NCI-H2171 treated with DMSO at 0.1 percent for 48 hours (cell line): Measurements from ENCODE around the gene SCMH1.
A peak's percentile ranks its signal among the peaks of the same experiment; 100 is the strongest.
"Not testable (repeated sequence)": the region's sequence is repeated elsewhere in the genome, so short reads cannot be mapped to it uniquely, and the experiment has no call there.

Experiments
- DNase-seq: peaks from one replicate; lab custom pipeline; 2025; lab: John Stamatoyannopoulos, UW

Gene SCMH1

GRCh38 chr1:41241749-41242341 lies at the start of gene SCMH1:
SCMH1 (minus strand) TSS chr1:41242306; CDS start chr1:41186133, 56,173 bp downstream.
- peak; percentile 63 for DNase-seq

GRCh38 chr1:41291195-41291594 lies 49.1 kb upstream of the SCMH1 start:
- DNase-seq = no peak

GRCh38 chr1:41289196-41289595 lies 47.1 kb upstream of the SCMH1 start:
- no peak for DNase-seq

DNA sequence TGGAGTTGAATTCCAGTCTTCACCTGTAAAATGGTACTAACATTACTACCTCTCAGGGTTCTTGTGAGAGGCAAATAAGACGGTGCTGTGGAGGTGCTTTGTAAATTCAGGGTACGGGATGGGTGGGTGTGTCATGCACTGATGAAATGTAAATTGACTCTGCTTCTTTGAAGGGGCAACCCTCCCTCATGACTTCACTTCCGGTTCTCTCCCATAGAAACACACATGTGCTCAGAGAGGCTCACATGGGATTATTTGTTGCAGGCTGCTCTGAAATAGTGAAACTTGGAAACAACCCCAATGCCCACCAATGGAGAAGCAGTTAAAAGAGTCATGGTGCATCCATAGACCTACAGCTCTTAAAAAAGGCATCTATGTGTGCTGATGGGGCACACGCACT lies 44.9 kb upstream of the SCMH1 start:
- no peak for DNase-seq

GRCh38 chr1:41286486-41286885 lies 44.4 kb upstream of the SCMH1 start:
- no peak for DNase-seq

- DNase-seq = no peak
Measured at GRCh38 chr1:41285818-41286217, 43.7 kb upstream of the SCMH1 start.

DNA sequence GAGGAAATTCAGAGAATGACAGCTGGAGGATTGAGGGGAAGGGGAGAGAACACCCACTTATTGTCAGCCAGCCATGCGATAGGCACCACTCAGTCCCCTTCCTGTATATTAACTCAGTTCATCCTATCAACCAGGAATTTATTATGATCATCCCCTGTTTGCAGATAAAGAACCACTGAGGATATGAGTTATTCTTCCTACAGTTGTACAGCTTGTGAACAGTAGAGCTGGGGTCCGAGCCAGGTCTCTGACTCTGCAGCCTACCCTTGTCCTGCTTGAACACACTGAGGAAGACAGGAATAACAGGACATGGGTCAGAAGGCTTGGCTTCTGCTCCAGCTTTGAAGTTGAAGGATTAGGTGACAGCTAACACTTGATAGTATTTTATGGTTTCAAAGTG lies 42.0 kb upstream of the SCMH1 start:
- no peak for DNase-seq

GRCh38 chr1:41282679-41283317 lies 40.7 kb upstream of the SCMH1 start:
- peak; percentile 56 for DNase-seq

DNA sequence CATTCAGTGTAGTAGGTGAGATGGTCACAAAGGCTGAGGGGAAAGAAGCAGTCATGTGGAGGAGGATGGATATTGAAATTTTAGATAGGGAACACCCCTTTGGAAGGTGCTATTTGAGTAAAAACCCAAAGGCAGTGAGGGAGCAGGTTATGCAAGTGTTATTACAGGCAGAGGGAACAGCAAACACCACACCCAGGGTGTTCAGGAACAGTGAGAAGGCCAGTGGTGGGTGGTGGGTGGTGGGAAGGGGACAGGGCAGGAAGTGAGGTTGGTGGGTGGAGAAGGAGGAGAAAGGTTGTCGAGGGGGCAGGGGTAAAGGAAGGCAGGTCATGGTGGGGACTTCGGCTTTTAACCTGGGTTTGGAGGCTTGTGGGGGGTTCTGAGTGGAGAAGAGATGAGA lies 39.2 kb upstream of the SCMH1 start:
- DNase-seq = no peak

GRCh38 chr1:41280202-41281032 lies 38.3 kb upstream of the SCMH1 start:
- no peak for DNase-seq

GRCh38 chr1:41278076-41278475 lies 36.0 kb upstream of the SCMH1 start:
- DNase-seq = no peak

GRCh38 chr1:41277371-41277975 lies 35.4 kb upstream of the SCMH1 start:
- DNase-seq = peak; percentile 33

DNA sequence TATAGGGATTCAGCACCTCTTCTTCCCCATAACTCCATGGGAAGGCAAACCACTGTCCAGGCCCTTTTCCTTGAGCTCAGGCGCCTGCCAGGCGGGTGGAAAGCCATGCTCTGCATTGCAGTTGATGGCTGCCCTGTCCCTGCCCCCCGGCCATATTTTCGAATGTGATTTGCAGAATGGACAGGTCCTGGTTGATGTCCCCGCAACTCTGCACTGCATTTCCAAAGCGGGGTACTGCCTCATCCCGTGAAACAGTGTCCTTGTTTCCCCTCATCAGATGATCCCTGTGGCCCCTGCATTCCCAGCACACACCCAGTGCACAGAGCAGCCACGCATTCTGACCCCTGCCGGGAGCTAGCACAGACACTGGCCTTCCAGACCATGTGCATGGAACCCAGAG lies 33.7 kb upstream of the SCMH1 start:
- no peak for DNase-seq

DNA sequence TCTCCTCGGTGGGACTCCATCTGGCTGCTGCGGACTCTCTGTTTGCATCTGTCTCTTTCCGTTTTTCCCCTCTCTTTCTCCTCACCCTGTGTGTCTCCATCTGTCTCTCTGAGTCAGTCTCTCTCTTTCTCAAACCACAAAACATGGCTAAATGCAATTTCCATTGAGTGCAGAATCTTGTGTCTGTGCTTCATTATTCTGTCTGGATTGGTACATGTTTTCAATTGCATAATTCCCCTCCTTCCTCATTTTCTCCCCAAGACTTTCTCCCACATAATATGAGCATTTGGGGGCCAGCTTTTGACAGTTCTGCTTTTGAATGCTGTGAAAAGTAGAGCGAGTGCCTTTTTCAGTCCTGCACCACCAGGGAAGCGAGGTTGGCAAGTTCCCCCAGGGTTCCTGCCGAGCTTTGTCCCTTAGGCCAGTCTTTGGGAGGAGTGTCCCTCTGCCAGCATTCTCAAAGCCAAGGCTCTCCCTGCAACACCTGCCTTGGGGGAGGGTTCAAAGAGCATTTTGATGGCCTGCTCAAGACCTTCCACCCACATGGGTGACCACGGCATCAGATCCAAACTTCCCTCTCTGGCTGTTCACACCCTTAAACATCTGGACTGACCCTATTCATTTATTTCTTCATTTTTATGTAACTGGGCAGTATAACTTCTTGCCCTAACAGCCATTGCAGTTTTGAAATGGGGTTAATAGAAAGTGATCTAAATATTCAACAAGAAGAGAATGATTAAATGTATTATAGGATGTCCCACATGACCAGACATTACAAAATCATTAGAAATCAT lies 32.8 kb upstream of the SCMH1 start:
- DNase-seq = peak; percentile 33

GRCh38 chr1:41272601-41273000 lies 30.5 kb upstream of the SCMH1 start:
- no peak for DNase-seq

DNA sequence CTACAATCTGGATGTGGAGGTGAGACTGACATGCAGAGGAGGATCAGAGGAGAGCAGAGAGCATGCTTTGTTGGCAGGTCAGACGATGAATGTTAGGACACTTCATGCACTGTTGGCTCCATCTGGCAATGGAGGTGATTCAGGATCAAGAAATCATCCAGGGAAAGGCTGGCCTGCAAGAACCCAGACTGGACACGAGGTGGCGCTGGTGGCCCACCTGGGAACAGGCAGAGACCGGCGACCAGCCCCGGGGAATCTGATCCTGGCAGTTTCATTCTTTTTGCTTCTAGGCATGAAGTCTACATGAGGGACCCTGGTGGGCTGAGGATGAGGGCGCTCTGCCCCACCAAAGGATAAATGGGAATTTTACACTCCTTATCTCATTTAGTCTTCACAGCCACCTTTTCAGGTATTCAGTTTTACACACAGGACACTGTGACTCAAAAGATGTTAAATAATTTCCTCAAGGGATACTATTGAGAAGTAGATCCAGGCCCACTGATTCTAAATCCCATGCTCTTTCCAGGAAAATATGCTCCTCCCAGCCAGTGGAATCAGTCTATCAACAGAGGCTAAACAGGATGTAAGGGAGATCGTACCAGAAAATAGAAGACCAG lies 26.2 kb upstream of the SCMH1 start:
- DNase-seq = peak; percentile 93

- no peak for DNase-seq
Measured at GRCh38 chr1:41261926-41262618, 20.0 kb upstream of the SCMH1 start.

DNA sequence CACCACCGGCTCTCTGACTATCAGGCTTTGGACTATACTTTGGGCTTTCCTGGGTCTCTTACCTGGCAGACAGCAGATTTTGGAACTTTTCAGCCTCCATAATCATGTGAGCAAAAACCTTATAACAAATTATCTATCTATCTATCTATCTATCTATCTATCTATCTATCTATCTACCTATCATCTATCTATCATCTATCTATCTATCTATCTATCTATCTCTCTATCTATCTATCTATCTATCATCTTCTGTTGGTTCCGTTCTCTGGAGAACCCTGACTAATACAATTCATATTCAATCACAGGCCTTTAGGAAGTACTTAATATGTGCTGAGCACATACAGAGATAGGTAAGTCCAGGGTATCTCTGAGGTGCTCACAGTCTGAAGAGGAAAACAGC lies 18.7 kb upstream of the SCMH1 start:
- no peak for DNase-seq

- DNase-seq = no peak
Measured at GRCh38 chr1:41259221-41259620, 17.1 kb upstream of the SCMH1 start.

DNA sequence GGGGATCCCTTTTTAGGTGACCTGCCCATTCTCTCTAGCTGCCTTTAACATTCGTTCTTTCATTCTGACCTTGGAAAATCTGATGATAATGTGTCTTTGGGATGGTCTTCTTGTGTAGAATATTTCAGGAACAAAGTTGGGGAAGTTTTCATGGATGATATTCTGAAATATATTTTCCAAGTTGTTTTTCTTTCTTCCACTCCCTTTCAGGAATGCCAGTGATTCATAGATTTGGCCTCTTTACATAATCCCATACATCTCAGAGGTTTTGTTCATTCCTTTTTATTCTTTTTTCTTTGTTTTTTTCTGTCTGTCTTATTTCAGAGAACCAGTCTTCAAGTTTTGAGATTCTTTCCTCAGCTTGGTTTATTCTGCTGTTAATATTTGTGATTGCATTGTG lies 13.9 kb upstream of the SCMH1 start:
- DNase-seq = no peak

- DNase-seq = not testable (repeated sequence)
Measured at GRCh38 chr1:41251120-41251519, 9.0 kb upstream of the SCMH1 start.
